Breast epithelium (tissue), 4 donors: Measurements from ENCODE around the gene RPS6KB2. TPM values are rescaled to one million over a fixed set of nuclear protein-coding genes. Genes with fewer than 3 reads are reported as not detected.

Source experiments
- DNase-seq, 2 donors: peaks; one replicate each; pipeline ENCODE4 v3.0.0-alpha.2; 2019; ENCODE audit warnings: low spot score in 2 of 2
- H3K27ac ChIP-seq, 2 donors: fragments of 200-600 bp; sonication (generic) in 1 of 2; one replicate each; pipeline ENCODE4 v1.5.1; 2016 to 2019; ENCODE audit warnings: mild to moderate bottlenecking in 1 of 2
- H3K27me3 ChIP-seq, 2 donors: fragments of 200-600 bp; sonication (generic) in 1 of 2; one replicate each; pipeline versions ENCODE4 v1.5.1 to v1.6.0; 2017 to 2019; ENCODE audit warnings: control low read depth in 1 of 2, mild to moderate bottlenecking in 1 of 2
- H3K36me3 ChIP-seq: fragments of 200-600 bp; one replicate; pipeline ENCODE4 v1.5.1; 2019
- H3K4me1 ChIP-seq, 2 donors: fragments of 200-600 bp; sonication (generic); one replicate each; pipeline ENCODE4 v1.5.1; 2016 to 2019; ENCODE audit warnings: control low read depth in 1 of 2
- H3K4me3 ChIP-seq, 3 donors: fragments of 200-600 bp; sonication (generic); 1 replicate in 2 of 3; 2 replicates in 1 of 3; pipeline ENCODE4 v1.5.1; 2016 to 2019; ENCODE audit warnings: mild to moderate bottlenecking in 3 of 3, moderate library complexity in 2 of 3
- H3K9me3 ChIP-seq, 2 donors: fragments of 200-600 bp; sonication (generic) in 1 of 2; one replicate each; pipeline ENCODE4 v1.5.1; 2016 to 2019; ENCODE audit warnings: control low read depth in 1 of 2
- POLR2A ChIP-seq: fragments of 450-650 bp; IDR thresholded peaks from one replicate; pipeline ENCODE4 v1.6.1; 2016; ENCODE audit warnings: antibody characterized with exemption, mild to moderate bottlenecking, moderate library complexity
- POLR2AphosphoS5 ChIP-seq, 3 donors: sonication (generic); formaldehyde crosslinking; IDR thresholded peaks; one replicate each; pipeline ENCODE4 v1.6.1; 2017; ENCODE audit warnings: antibody characterized with exemption in 3 of 3
- intact Hi-C: fragments of 100-400 bp; cut with DNase I; formaldehyde crosslinking; loops from one replicate; pipeline ENCODE4 v1.15.1; 2023; ENCODE audit warnings: low total_unique reads
- total RNA-seq, 3 donors: library from RNA; depleted of rRNA; stranded (reverse); fragments of >200 nt; gene quantifications; one replicate each; pipeline ENCODE4 v1.1.0, GENCODE V29; 2016
- TF ChIP-seq, protein P1 (sequence below), 3 donors: fragments of 450-650 bp; IDR thresholded peaks; one replicate each; pipeline ENCODE4 v1.5.1; 2016 to 2017; ENCODE audit warnings: antibody characterized with exemption in 3 of 3, mild to moderate bottlenecking in 3 of 3, moderate library complexity in 3 of 3

RPS6KB2 gene
- total RNA-seq = 10 to 100 TPM; 28.0 to 41.6 (median 40.1) TPM

DNA sequence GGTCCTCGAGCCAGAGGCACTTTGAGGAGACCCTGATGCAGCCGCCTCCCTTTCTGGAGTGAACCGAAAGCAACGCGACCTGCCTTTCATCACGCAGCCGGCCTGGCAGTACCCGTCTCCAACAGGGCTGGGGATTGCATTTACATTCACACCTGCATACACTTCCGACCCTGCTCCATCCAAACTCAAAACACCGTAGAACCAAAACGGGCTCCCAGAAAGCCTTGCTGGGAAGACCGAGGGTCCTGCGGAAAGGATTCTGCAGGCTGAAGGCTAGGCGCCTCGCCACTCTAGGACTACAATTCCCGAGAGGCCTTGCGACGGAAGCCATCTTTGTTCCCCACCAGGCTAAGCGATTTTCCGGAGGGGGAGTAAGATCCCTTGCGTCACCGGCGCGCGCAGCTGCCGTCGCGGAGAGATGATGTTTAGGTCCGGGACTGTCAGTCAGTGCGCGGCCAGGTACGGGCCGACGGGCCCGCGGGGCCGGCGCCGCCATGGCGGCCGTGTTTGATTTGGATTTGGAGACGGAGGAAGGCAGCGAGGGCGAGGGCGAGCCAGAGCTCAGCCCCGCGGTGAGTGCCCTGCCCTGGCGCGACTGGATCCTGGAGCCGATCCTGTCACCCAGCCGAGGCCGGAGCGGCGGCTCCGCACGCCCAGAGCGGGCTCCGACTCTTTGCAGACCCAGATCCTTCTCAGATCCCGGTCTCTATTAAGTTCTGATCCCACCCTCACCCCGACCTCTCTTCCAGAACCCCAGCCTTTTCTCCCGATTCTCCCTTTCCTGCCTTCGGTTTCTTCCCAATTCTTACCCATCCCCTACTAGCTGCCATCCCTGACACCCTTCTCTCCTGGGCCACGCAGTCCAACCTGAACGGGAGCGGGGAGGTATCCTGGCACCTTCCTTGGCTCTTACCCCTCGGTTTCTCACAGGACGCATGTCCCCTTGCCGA is at the start of gene RPS6KB2:
Gene RPS6KB2 (plus strand): TSS at position 443 of the 950 bp plus-strand sequence. CDS start 52 bp downstream, at position 495.
- Histone ChIP-seq H3K4me1 (peaks cover 0 to 12% of the 10 kb centered on the region in 2 donors), H3K27ac (peak within 1 kb of the TSS; percentile 94 to 95), H3K9me3 (no peaks in the 10 kb centered on the region), H3K27me3 (no peaks in the 10 kb centered on the region), H3K4me3 (peak within 1 kb of the TSS; percentile 76 to 98 (median 89)), H3K36me3 (no peaks in the 10 kb centered on the region)
- peak; percentile 98 to 99 for DNase-seq
- intact Hi-C loops = no loop called here
- TF ChIP-seq, protein P1, sequence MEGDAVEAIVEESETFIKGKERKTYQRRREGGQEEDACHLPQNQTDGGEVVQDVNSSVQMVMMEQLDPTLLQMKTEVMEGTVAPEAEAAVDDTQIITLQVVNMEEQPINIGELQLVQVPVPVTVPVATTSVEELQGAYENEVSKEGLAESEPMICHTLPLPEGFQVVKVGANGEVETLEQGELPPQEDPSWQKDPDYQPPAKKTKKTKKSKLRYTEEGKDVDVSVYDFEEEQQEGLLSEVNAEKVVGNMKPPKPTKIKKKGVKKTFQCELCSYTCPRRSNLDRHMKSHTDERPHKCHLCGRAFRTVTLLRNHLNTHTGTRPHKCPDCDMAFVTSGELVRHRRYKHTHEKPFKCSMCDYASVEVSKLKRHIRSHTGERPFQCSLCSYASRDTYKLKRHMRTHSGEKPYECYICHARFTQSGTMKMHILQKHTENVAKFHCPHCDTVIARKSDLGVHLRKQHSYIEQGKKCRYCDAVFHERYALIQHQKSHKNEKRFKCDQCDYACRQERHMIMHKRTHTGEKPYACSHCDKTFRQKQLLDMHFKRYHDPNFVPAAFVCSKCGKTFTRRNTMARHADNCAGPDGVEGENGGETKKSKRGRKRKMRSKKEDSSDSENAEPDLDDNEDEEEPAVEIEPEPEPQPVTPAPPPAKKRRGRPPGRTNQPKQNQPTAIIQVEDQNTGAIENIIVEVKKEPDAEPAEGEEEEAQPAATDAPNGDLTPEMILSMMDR (IDR thresholded peaks at IDR 0.05) = peak in 1 of 3 donors; percentile 7
- TF ChIP-seq POLR2AphosphoS5 (IDR thresholded peaks at IDR 0.05) = peak; percentile 94 to 97 (median 96)
- TF ChIP-seq POLR2A = peak; percentile 91

DNA sequence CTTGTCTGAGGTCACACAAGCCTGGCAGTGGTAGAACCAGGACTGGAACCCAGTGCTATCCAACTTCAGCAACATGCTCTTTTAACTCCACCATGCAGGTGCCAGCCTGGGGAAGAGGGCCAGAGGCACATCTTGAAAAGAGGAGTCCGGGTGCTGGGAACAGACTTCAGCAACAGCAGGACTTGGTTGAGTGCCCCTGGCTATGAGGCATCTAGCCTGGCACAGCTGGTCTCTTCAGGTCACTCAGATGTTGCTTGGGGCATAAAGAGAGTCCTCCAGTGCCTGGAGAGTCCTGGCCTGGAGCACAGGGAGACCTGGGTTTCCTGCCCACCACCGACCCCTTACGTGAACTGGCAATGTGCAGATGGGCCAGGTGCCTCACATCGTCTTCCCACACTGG is 49.8 kb upstream of the RPS6KB2 start:
- TF ChIP-seq POLR2AphosphoS5 (IDR thresholded peaks at IDR 0.05) = no peak
- TF ChIP-seq, protein P1 (IDR thresholded peaks at IDR 0.05) = no peak
- no peak for TF ChIP-seq POLR2A
- Histone ChIP-seq H3K27ac (no peak overlapping the region), H3K4me1 (peaks cover 0 to 15% of the 10 kb centered on the region in 2 donors), H3K9me3 (no peaks in the 10 kb centered on the region), H3K4me3 (no peak overlapping the region), H3K27me3 (no peaks in the 10 kb centered on the region), H3K36me3 (no peaks in the 10 kb centered on the region)
- intact Hi-C loops = no loop called here
- no peak for DNase-seq

DNA sequence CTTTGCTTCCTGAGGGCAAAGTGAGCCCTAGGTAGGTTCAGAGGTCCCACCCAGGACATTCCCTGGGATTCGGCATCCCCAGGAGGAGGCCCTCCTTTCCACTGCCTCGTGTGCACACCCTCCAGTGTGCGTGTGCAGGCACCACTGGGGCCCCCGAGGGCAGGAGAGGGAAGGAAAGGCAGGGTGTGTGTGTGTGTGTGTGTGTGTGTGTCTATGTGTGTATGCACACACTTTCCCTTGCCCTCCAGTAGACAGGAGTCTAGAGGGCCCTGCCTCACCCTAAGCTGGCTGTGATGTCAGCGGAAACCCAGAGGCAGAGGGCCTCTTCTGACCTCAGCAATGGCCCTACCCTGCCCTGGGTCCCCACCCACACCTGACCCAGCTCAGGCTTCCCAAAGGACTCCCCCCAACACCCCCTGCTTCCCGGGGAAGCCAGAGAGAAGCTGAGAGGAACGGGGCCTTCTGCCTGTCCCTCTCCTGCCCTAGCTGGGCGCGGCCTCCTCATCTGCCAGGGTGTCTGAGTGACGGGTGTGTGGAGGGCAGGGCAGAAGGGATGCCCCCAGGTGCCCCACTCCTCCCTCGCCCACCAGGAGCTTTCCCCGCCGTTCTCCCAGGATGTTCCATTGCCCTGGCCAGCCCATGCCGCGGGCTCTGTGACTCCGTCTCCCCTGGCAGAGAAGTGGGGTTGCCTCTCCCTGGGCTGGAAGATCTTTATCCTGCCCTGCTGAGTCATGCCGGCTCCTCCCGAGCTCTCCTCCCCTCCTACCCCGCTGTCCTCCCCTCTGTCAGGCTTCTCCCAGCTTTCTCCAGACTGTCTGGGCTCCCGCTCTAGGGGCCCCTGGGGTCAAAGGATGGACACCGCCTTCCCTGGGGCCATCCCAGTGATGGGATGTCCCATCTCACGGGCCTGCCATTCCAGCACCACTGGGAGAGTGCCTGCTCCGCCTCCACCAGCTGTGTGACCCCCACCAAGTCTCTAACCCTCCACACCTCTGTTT is 48.9 kb upstream of the RPS6KB2 start:
- DNase-seq = no peak
- intact Hi-C loops = no loop called here
- H3K27ac ChIP-seq = no peak overlapping the region

DNA sequence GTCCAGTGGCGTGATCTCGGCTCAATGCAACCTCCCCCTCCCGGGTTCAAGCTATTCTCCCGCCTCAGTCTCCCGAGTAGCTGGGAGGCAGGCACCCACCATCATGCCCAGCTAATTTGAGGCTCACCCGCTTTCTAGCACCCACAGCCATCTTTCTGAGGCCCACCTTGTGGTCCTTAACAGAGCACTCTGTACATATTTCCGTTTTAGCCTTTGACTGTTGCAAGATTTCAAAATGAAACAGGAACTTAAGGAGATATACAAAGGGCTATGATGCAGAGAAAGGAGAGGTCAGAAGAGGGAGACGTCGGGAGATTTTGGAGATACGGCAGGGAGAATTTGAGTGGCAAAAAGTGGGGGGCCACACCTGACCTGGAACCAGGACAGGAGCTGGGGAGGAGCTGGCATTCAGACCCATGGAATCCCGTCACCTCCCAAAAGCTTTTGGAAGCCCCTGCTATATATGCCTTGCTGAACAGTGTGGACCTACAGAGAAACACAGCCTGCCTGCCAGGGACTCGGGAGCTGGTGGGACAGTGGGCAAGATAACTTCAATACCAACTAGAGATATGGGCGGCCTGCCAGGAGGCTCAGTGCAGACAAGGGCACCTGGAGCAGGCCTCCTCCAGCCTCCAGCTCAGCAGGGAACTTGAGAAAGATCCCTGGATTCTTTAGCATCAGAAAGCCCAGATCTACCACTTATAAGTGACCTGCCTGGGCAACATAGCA is 46.9 kb upstream of the RPS6KB2 start:
- no peak for DNase-seq
- no peak for TF ChIP-seq POLR2A
- TF ChIP-seq POLR2AphosphoS5 (IDR thresholded peaks at IDR 0.05) = no peak
- TF ChIP-seq, protein P1 (IDR thresholded peaks at IDR 0.05) = no peak
- Histone ChIP-seq H3K27ac (no peak overlapping the region), H3K9me3 (no peaks in the 10 kb centered on the region), H3K4me3 (no peak overlapping the region), H3K36me3 (no peaks in the 10 kb centered on the region), H3K4me1 (no peaks in the 10 kb centered on the region), H3K27me3 (no peaks in the 10 kb centered on the region)
- intact Hi-C loops = no loop called here

More for the DNA sequence above, 48.9 kb upstream of the RPS6KB2 start:
- Histone ChIP-seq H3K4me1 (peaks cover 0 to 12% of the 10 kb centered on the region in 2 donors), H3K36me3 (no peaks in the 10 kb centered on the region), H3K27me3 (no peaks in the 10 kb centered on the region), H3K9me3 (no peaks in the 10 kb centered on the region), H3K4me3 (no peak overlapping the region)
- TF ChIP-seq POLR2A (no peak), POLR2AphosphoS5 (IDR thresholded peaks at IDR 0.05) (no peak)
- TF ChIP-seq, protein P1 (IDR thresholded peaks at IDR 0.05) = no peak
